Stimulated activated CD4-positive, alpha-beta T cell treated with anti-CD3 and anti-CD28 coated beads, TNF-alpha, amount 100 ng/mL, for 4 hours (primary cell): Measurements from ENCODE around the gene LRRC41.
A peak's percentile ranks its signal among the peaks of the same experiment; 100 is the strongest.
"Not testable (repeated sequence)": the region's sequence is repeated elsewhere in the genome, so short reads cannot be mapped to it uniquely, and the experiment has no call there.

Source experiments
- DNase-seq, 3 experiments: peaks; one replicate each; pipeline ENCODE4 v3.0.0-alpha.2; 2020; ENCODE audit warnings: low read depth in 3 of 3

Gene LRRC41

DNA sequence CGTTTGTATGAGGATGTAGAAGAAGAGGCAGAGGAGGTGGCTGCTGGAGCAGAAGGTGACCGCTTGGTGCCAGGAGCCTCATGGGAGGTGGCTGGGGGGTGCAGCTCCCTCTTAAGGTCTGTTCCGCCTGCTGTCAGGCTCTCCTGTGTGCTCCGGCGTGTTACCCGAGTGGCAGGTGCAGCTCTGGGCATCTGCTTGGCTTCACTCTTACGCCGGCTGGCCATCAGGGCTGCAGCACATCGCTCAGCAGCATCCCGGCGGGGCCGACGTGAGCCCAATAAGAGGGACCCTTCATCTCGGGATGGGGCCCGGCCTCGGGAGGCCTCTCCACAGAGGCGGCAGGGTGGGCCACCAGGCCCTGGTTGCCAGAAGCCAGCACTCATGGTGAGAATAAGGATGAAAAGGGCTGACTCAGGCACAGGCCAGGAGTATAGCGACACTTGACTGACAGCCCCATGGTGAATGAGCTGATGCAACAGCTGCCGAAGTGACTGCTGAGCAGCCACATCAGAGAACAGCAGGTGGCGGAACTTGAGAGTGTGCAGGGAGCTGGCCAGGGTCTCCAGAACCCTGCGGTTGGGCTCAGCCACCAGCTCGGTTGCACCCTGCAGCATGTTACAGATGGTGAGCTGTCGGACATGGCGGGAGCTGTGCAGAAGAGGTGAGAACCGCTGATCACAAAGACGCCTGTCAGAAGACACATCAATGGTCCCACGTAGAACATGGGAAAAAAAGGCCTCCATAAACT lies 17.5 kb downstream of the LRRC41 start:
- no peak for DNase-seq

GRCh38 chr1:46284597-46285564 lies 18.5 kb downstream of the LRRC41 start:
- DNase-seq = no peak

DNA sequence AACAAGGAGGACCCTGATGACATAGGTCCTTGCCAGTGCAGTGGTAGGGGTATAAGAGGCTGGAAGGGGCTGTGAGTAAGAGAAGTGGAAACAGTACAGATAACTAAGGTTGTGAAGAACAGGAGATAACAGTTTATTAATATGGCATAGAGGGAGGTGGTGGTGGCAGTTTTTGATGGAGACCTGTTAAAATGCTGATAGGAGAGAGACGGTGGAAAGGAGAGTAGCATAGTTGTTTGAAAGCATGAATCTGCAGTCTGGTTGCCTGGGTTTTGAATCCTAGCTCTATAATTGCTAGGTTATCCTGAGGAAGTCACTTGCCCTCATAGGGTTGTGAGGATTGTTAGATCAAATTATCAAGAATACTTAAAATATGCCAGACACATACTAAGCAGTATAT lies 19.4 kb downstream of the LRRC41 start:
- no peak for DNase-seq

DNA sequence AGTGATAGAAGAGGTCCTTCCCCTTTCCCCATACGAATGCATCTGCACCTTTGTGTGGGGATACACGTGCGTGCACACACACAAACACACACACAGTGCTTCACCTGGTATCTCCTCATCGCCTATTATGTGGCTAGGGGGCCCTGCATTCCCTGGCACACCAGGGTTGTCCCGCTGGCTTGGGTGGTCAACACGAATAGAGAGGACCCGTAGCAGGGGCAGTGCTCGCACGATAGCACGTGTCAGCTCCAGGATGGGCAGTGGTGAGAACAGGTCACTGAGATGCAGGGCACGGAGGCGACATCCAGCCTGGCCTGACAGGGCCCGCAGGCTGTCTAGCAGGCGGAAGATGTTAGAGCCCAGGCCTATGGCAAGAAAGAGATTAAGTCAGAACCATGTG lies 22.4 kb downstream of the LRRC41 start:
- no peak for DNase-seq

GRCh38 chr1:46280092-46280491 lies 23.3 kb downstream of the LRRC41 start:
- DNase-seq = no peak

DNA sequence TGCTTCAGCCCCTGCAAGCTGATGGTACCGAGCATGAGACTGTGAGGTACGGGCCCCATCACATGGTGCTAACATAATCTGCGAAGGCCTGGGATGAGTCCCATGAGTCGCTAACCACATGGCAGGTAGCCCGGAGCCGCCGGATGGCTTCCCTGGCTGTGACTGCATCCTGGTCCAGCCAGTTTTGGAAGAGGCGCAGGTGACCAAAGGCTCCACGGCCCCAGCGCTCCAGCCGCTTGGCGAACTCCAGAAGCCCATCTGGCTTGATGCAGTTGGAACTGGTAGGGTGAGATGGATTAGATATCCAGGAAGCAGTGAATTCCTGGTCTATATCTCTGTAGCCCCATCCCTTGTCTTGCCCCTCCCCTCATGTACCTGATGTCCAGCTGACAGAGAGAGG lies 24.6 kb downstream of the LRRC41 start:
- no peak for DNase-seq

- no peak for DNase-seq
Measured at GRCh38 chr1:46277658-46278373, 25.6 kb downstream of the LRRC41 start.

- DNase-seq = no peak
Measured at GRCh38 chr1:46275030-46275337, 28.4 kb downstream of the LRRC41 start.

DNA sequence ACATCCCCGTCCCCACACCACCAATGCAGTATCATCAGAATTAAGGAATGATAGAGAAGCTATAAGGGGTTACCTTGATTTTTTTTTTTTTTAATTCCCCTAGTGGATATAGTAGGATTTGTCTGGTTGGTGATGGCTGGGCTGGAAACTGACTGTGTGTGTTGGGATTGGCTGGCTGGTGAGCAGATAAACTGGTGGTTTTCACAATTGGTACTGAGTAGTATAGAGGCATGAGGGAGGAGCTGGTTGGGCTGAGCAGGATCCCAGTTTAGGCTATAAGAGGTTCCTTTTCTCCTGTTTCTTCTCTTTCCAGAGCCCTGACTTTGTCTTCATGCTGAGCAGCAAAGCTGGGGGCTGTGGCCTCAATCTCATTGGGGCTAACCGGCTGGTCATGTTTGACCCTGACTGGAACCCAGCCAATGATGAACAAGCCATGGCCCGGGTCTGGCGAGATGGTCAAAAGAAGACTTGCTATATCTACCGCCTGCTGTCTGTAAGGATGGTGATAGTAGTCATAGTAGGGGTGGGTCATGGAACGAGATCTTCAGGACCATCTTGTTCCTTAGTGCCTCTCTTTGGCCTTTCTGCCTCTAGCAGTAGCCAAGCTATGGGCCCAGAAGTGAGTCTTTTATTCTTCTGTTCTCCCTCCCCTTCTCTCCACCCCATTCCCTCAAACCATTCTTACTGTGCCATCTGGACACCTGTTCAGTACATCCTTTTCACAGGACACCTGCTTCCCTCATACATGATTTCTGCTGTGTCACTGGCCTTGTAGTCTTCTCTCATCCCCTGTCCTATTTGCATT lies 29.0 kb downstream of the LRRC41 start:
- no peak for DNase-seq

DNA sequence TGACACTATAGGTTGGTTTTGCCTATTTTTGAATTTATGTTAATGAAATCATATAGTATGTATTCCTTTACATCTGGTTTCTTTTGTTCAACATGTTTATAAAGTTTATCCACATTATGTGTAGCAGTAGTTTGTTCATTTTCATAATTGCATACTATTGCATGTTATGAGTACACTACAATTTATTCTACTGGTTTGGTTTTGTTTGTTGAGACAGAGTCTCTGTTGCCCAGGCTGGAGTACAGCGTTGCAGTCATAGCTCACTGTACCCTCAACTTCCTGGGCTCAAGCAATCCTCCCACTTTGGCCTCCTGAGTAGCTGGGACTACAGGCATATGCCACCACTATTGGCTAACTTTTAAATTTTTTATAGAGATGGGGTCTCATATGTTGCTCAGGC lies 34.8 kb downstream of the LRRC41 start:
- no peak for DNase-seq

DNA sequence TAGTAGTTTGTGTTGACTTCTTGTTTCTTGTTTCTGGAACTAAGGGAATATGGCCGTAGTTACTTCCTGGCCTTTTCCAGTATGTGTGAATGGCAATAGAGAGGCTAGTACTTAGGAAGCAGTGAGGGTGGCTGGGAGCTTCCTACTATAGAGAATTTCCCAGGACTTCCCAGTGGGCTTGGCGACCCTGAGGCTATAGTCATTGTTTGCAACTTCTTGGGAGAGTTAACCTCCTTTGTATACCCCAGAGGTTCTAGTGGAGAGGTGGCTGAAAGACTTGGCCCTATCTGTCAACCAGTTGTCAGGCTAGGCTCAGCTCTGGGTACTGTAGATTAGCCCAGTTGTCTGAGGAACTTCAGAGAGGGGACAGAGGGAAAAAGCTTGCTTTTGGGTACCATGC lies 40.3 kb downstream of the LRRC41 start:
- no peak for DNase-seq

GRCh38 chr1:46262508-46262907 lies 40.9 kb downstream of the LRRC41 start:
- DNase-seq = no peak

- DNase-seq = no peak
Measured at GRCh38 chr1:46256523-46256922, 46.9 kb downstream of the LRRC41 start.

- DNase-seq = no peak
Measured at GRCh38 chr1:46254668-46255067, 48.7 kb downstream of the LRRC41 start.

DNA sequence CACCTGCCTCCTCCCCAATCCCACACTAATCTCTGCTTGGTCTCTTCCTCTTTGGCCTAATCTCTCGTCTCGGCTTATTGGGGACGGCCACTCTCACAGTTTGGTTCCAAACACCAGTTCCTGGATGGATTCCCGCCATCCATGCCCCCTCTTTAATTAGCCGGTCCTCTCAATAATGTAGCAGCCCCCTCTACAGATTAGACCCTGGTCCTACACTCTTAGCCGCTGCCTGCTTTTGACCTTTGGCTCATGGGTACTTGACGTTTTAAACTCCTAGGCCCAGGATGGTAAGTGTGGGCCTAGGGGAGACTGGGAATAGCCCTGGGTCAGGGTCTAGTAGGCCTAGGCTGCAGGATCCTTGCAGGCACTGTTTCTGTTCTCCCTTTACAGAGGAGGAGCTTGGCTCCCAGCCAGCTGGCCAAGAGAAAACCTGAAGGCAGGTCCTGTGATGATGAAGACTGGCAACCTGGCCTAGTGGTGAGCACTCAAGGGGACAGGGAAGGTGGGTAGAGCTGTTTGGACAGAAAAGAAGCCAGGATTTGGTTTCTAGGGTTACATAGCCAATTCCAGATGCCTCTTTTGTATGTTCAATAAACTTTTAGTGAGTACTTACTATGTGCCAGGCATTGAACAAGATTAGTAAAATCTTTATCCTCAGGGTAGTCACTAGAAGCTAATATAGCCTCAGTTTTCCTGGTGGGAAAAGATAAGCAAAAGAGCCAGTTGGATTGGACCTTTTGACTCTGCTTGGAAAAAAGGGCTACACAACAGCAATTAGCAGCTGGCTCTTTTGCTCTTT lies 55.1 kb downstream of the LRRC41 start:
- DNase-seq = no peak

GRCh38 chr1:46247436-46248121 lies 55.8 kb downstream of the LRRC41 start, which contains the start of gene RAD54L:
Gene RAD54L (plus strand): TSS chr1:46247763. CDS start chr1:46248406, 643 bp downstream.
- DNase-seq = peak; percentile 86 to 96 (median 94)

DNA sequence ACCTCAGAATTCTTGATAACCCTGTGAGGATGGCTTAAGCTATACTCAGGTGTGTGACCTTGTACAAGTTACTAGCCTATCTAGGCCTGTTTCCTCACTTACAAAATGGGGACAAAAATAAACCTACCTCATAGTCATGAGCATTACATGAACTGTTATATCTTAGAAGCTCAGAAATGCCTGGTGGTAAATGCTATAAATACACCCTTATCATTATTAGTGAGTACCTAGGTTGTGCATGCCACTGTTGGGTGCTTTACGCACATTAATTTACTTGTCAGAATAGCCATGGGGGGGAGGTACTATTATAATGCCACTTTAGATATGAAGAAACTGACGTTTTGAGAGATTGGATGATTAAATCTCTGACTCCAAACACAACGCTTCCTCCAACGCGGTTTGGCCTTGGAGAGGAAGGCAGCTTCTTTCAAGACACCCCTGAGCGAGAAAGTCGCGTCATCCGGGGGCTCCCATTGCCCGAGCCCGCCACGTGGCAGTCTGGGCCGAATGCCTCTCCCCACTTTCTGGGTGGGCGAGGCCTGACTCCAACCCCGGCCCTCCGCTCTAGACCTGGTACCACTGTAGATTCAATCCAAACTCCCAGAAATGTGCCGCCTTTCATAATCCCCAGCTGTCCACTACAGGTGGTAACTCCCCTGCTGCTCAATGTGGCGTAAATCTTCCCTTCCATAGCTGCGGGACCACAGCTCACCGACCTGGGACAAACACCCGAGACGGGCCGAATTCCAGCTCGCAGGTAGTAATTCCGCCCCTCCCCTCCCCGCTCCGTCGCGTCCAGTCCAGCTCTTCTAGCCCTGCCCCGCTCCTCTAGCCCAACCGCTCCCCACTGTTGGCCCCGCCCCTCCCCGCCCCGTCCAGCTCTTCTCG lies 56.6 kb downstream of the LRRC41 start:
- DNase-seq = peak in 2 of 3 experiments; percentile 22 to 34

DNA sequence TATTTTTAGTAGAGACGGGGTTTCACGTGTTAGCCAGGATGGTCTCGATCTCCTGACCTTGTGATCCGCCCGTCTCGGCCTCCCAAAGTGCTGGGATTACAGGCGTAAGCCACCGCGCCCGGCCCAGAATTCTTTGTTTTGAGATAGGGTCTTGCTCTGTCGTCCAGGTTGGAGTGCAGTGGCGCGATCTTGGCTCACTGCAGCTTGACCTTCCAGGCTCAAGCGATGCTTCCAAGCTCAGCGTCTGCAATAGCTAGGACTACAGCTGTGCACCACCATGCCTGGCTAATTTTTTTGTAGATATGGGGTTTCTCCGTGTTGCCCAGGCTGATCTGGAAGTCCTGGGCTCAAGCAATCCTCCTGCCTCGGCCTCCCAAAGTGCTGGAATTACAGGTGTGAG lies 57.3 kb downstream of the LRRC41 start:
- not testable (repeated sequence) for DNase-seq
